Thyroid gland (tissue), 4 donors: Measurements from ENCODE around the gene KCNJ6. TPM values are rescaled to one million over a fixed set of nuclear protein-coding genes. Genes with fewer than 3 reads are reported as not detected.

ENCODE experiments used
- DNase-seq, 2 donors: peaks; one replicate each; pipeline ENCODE4 v3.0.0-alpha.2; 2019
- H3K27ac ChIP-seq, 3 donors: fragments of 200-600 bp; sonication (generic); 1 replicate in 2 of 3; 2 replicates in 1 of 3; pipeline ENCODE4 v1.5.1; 2016 to 2019; ENCODE audit warnings: mild to moderate bottlenecking in 1 of 3, moderate library complexity in 1 of 3
- H3K27me3 ChIP-seq: fragments of 200-600 bp; sonication (generic); one replicate; pipeline ENCODE4 v1.5.1; 2019
- H3K36me3 ChIP-seq, 2 donors: fragments of 200-600 bp; sonication (generic); one replicate each; pipeline ENCODE4 v1.5.1; 2016 to 2019
- H3K4me1 ChIP-seq, 2 donors: fragments of 200-600 bp; sonication (generic); one replicate each; pipeline ENCODE4 v1.5.1; 2017 to 2019
- H3K4me3 ChIP-seq, 3 donors: fragments of 200-600 bp; sonication (generic); replicated peaks in 1 of 3; 1 replicate in 2 of 3; 2 replicates in 1 of 3; pipeline ENCODE4 v1.5.1; 2016; ENCODE audit warnings: mild to moderate bottlenecking in 1 of 3
- H3K9me3 ChIP-seq: fragments of 200-600 bp; sonication (generic); one replicate; pipeline ENCODE4 v1.5.1; 2017
- CTCF ChIP-seq, 6 experiments: fragments of 200-600 bp in 3 of 6; fragments of 450-650 bp in 3 of 6; sonication (generic) in 3 of 6; IDR thresholded peaks; one replicate each; pipeline ENCODE4 v1.5.1; 2016 to 2019; ENCODE audit warnings: antibody characterized with exemption in 6 of 6, mild to moderate bottlenecking in 2 of 6, inconsistent platforms in 1 of 6, moderate library complexity in 1 of 6
- POLR2A ChIP-seq, 2 donors: fragments of 450-650 bp; IDR thresholded peaks; one replicate each; pipeline ENCODE4 v1.6.1; 2017; ENCODE audit warnings: antibody characterized with exemption in 2 of 2, mild to moderate bottlenecking in 2 of 2, moderate library complexity in 1 of 2
- WGBS, 2 donors: methylation state at CpG; one replicate each; pipeline ENCODE4 v1.1.5; 2017; 5-methylcytosine and 5-hydroxymethylcytosine counted together
- intact Hi-C: fragments of 100-400 bp; cut with DNase I; formaldehyde crosslinking; loops from one replicate; pipeline ENCODE4 v1.15.1; 2023
- total RNA-seq, 4 donors: library from RNA; depleted of rRNA; stranded (reverse); fragments of >200 nt; gene quantifications; one replicate each; pipeline ENCODE4 v1.2.3, GENCODE V29; 2016

KCNJ6 gene
- total RNA-seq, 4 donors from 2014 or later = not detected

GRCh38 chr21:37759777-37760176, 156.5 kb downstream of the KCNJ6 start:
- intact Hi-C loops = no loop called here

GRCh38 chr21:37758982-37759381, 157.3 kb downstream of the KCNJ6 start:
- WGBS, 2 donors = 32 to 35% methylated on average over 5 to 7 of the region's 7 CpGs
- Histone ChIP-seq H3K27me3 (no peaks in the 10 kb centered on the region), H3K9me3 (no peaks in the 10 kb centered on the region), H3K36me3 (no peaks in the 10 kb centered on the region), H3K4me3 (no peak overlapping the region), H3K27ac (no peak overlapping the region), H3K4me1 (no peaks in the 10 kb centered on the region)
- intact Hi-C loops = no loop called here
- no peak for TF ChIP-seq POLR2A (IDR thresholded peaks at IDR 0.05)
- TF ChIP-seq CTCF (IDR thresholded peaks at IDR 0.05) = peak in 2 of 6 experiments; percentile 6 to 24
- peak in 1 of 2 donors; percentile 8 for DNase-seq

More at GRCh38 chr21:37759777-37760176, 156.5 kb downstream of the KCNJ6 start:
- TF ChIP-seq CTCF (IDR thresholded peaks at IDR 0.05) (no peak), POLR2A (IDR thresholded peaks at IDR 0.05) (no peak)
- no peaks in the 10 kb centered on the region for H3K4me1 ChIP-seq
- H3K27me3 ChIP-seq = no peaks in the 10 kb centered on the region
- no peaks in the 10 kb centered on the region for H3K36me3 ChIP-seq
- WGBS, 2 donors = 83 to 84% methylated on average over 4 to 9 of the region's 9 CpGs
- no peak for DNase-seq
- H3K9me3 ChIP-seq = no peaks in the 10 kb centered on the region
- no peak overlapping the region for H3K4me3 ChIP-seq
- H3K27ac ChIP-seq = no peak overlapping the region

- no peak for TF ChIP-seq POLR2A (IDR thresholded peaks at IDR 0.05)
- TF ChIP-seq CTCF (IDR thresholded peaks at IDR 0.05) = no peak
- Histone ChIP-seq H3K27me3 (no peaks in the 10 kb centered on the region), H3K9me3 (no peaks in the 10 kb centered on the region), H3K4me1 (no peaks in the 10 kb centered on the region), H3K27ac (no peak overlapping the region), H3K36me3 (no peaks in the 10 kb centered on the region), H3K4me3 (no peak overlapping the region)
- DNase-seq = no peak
- WGBS, 2 donors = 65 to 76% methylated on average over 10 to 11 of the region's 11 CpGs
- intact Hi-C loops = no loop called here
Observed at GRCh38 chr21:37757606-37758376, 158.5 kb downstream of the KCNJ6 start.

GRCh38 chr21:37753122-37753599, 163.1 kb downstream of the KCNJ6 start:
- no peaks in the 10 kb centered on the region for H3K9me3 ChIP-seq
- no peak overlapping the region for H3K4me3 ChIP-seq
- no peak for DNase-seq
- H3K36me3 ChIP-seq = no peaks in the 10 kb centered on the region
- no peaks in the 10 kb centered on the region for H3K4me1 ChIP-seq
- intact Hi-C loops = no loop called here
- 58 to 69% methylated on average over 12 of the region's 12 CpGs for WGBS, 2 donors
- TF ChIP-seq CTCF (IDR thresholded peaks at IDR 0.05) (no peak), POLR2A (IDR thresholded peaks at IDR 0.05) (no peak)
- H3K27ac ChIP-seq = no peak overlapping the region
- H3K27me3 ChIP-seq = no peaks in the 10 kb centered on the region

- H3K9me3 ChIP-seq = no peaks in the 10 kb centered on the region
- no peak overlapping the region for H3K27ac ChIP-seq
- H3K4me1 ChIP-seq = no peaks in the 10 kb centered on the region
- DNase-seq = no peak
- WGBS, 2 donors = 60 to 73% methylated on average over 10 of the region's 10 CpGs
- no peaks in the 10 kb centered on the region for H3K36me3 ChIP-seq
- TF ChIP-seq CTCF (IDR thresholded peaks at IDR 0.05) = no peak
- TF ChIP-seq POLR2A (IDR thresholded peaks at IDR 0.05) = no peak
- no peaks in the 10 kb centered on the region for H3K27me3 ChIP-seq
- intact Hi-C loops = no loop called here
- no peak overlapping the region for H3K4me3 ChIP-seq
Observed at GRCh38 chr21:37751268-37751975, 164.8 kb downstream of the KCNJ6 start.
